Measurements from ENCODE around the gene RNF43. TPM values are rescaled to one million over a fixed set of nuclear protein-coding genes. Genes with fewer than 3 reads are reported as not detected.

The RNF43 gene
- 1 to 10 TPM in 1 of 2 experiments, under 1 TPM in 1; 0.69 to 1.9 TPM for total RNA-seq
- 2.0 TPM for polyA plus RNA-seq (2013, experiment 1 of 2)
- 3.2 TPM for polyA plus RNA-seq (2013, experiment 2 of 2)
- 0 to 1.6 (median 0.56) reads per million in 172 experiments for total RNA-seq

DNA sequence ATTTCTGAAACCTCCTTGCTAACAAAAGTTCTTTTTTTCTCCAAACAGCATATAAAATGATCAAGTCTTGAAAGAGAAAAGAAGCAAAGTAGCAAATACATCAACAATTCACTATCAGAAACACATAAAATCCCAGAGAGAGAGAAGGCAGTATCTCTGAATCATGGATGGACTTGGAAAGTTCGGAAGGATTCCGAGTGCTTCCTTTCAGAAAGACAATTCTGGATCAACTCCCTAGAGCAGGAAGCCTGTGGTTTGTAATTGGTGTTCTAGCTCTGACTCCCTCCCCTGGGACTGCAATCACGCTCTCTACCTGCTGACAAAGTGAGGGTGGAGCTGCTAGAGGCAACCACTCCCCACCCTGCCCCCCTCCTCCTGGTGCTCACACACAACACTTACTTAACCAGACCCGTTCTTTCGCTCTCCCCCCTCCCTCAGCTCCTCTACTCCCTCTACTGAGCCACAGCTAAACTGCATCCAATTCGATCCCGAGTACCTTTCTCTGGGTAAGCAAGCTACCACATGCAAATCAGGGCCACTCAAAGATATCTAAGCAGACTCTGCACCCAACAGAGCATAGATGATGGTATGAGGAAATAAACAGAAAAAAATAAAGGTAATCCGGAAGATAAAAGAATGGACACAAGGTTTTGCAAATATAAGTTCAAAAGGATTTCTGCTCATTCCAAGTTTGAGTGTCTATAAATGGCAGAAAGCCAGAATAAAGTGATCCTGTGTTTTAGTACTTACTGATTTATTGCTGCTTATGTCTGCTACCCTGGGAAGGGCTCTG is at the start of gene RNF43:
Gene RNF43, minus strand, starts transcription at position 235 of the 793 bp plus-strand sequence. CDS start 1,957 bp downstream, outside the sequence.
- no peak within 1 kb of the TSS for H3K4me3 Mint-ChIP-seq
- TF ChIP-seq, protein P1, sequence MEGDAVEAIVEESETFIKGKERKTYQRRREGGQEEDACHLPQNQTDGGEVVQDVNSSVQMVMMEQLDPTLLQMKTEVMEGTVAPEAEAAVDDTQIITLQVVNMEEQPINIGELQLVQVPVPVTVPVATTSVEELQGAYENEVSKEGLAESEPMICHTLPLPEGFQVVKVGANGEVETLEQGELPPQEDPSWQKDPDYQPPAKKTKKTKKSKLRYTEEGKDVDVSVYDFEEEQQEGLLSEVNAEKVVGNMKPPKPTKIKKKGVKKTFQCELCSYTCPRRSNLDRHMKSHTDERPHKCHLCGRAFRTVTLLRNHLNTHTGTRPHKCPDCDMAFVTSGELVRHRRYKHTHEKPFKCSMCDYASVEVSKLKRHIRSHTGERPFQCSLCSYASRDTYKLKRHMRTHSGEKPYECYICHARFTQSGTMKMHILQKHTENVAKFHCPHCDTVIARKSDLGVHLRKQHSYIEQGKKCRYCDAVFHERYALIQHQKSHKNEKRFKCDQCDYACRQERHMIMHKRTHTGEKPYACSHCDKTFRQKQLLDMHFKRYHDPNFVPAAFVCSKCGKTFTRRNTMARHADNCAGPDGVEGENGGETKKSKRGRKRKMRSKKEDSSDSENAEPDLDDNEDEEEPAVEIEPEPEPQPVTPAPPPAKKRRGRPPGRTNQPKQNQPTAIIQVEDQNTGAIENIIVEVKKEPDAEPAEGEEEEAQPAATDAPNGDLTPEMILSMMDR (IDR thresholded peaks at IDR 0.05): peak; percentile 72
- no peaks in the 10 kb centered on the region for H3K9me3 Mint-ChIP-seq
- Histone ChIP-seq H3K27me3 (ENCODE audit: control insufficient read depth in 1 of 2, insufficient read depth in 2 of 2, low read length in 2 of 2) (no peaks in the 10 kb centered on the region), H3K36me3 (ENCODE audit: insufficient read depth, low read length) (no peaks in the 10 kb centered on the region), H3K4me3 (ENCODE audit: low read length) (no peak within 1 kb of the TSS), H3K9me3 (ENCODE audit: control insufficient read depth in 1 of 2, insufficient read depth in 1 of 2, low read length in 2 of 2) (no peaks in the 10 kb centered on the region), H3K4me1 (ENCODE audit: insufficient read depth, low read length) (peaks cover 7% of the 10 kb centered on the region), H3K27ac (ENCODE audit: low read depth in 1 of 2, low read length in 2 of 2) (no peak within 1 kb of the TSS)
- H3K36me3 Mint-ChIP-seq (ENCODE audit: low read depth): no peaks in the 10 kb centered on the region
- H3K4me1 Mint-ChIP-seq (ENCODE audit: low read depth): peaks cover 15% of the 10 kb centered on the region
- ChIA-PET CTCF (interaction anchor here (0.5 to 3.3 kb wide), 28 partner anchors 9 to 247 kb away, joined by 3 to 39 read pairs (median 4); partner anchors contain the start of genes MKS1, SUPT4H1 and TSPOAP1), POLR2A (interaction anchor here (0.9 to 2.0 kb wide), 19 partner anchors 8 to 410 kb away, joined by 3 to 51 read pairs (median 5); partner anchors contain the start of genes HSF5, SRSF1, SUPT4H1 and TSPOAP1)
- H3K27ac Mint-ChIP-seq: peak within 1 kb of the TSS; percentile 8
- no peaks in the 10 kb centered on the region for H3K27me3 Mint-ChIP-seq
- ATAC-seq (ENCODE audit: poor library complexity) (peak; percentile 100), DNase-seq (peak; percentile 75 to 96 (median 86))
- intact Hi-C loops (cut with DNase I, micrococcal nuclease): loop anchor here (1.0 to 5.0 kb wide), 5 partner anchors 65 to 587 kb away; partner anchors contain the start of gene SUPT4H1 (in 2 of the 2)

DNA sequence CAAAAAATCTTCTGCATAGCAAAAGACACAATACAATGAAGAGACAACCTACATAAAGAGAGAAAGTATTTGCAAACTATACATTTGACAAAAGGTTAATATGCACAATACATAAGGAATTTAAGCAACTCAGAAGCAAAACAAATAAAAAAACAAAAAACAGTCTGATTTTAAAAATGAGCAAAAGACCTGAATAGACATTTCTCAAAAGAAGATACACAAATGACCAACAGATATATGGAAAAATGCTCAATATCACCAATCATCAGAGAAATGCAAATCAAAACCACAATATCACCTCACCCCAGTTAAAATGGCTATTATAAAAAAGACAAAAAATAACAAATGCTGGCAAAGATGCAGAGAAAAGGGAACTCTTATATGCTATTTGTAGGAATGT is 38.2 kb upstream of the RNF43 start:
- H3K27me3 ChIP-seq (ENCODE audit: control insufficient read depth in 1 of 2, insufficient read depth in 2 of 2, low read length in 2 of 2): no peaks in the 10 kb centered on the region
- Mint-ChIP-seq H3K27ac (no peak overlapping the region), H3K4me3 (no peak overlapping the region), H3K9me3 (no peaks in the 10 kb centered on the region), H3K27me3 (no peaks in the 10 kb centered on the region), H3K4me1 (ENCODE audit: low read depth) (no peaks in the 10 kb centered on the region), H3K36me3 (ENCODE audit: low read depth) (peaks cover 37% of the 10 kb centered on the region)
- CTCF ChIA-PET: no interaction called here
- H3K4me3 ChIP-seq (ENCODE audit: low read length): no peak overlapping the region
- ATAC-seq (ENCODE audit: poor library complexity) (no peak), DNase-seq (no peak)
- no peak overlapping the region for H3K27ac ChIP-seq (ENCODE audit: low read depth in 1 of 2, low read length in 2 of 2)
- no peaks in the 10 kb centered on the region for H3K4me1 ChIP-seq (ENCODE audit: insufficient read depth, low read length)
- intact Hi-C loops (cut with DNase I, micrococcal nuclease): no loop called here
- POLR2A ChIA-PET: no interaction called here
- no peaks in the 10 kb centered on the region for H3K36me3 ChIP-seq (ENCODE audit: insufficient read depth, low read length)
- TF ChIP-seq, protein P1 (IDR thresholded peaks at IDR 0.05): no peak
- no peaks in the 10 kb centered on the region for H3K9me3 ChIP-seq (ENCODE audit: control insufficient read depth in 1 of 2, insufficient read depth in 1 of 2, low read length in 2 of 2)

DNA sequence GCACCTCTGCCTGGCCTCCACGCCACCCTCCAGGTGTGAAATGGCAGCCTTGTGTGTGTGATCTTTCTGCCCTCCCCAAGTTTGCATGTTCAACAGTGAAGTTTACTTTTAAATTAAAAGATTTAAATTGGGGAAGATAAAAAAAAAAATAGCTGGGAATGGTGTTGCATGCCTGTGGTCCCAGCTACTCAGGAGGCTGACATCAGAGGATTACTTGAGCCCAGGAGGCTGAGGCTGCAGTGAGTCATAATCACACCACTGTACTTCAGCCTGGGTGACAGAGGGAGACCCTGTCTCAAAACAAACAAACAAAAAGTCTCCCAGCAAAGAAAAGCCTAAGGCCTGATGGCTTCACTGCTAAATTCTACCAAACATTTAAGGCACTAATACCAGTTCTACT is 35.4 kb upstream of the RNF43 start:
- no peak overlapping the region for H3K4me3 Mint-ChIP-seq
- H3K4me3 ChIP-seq (ENCODE audit: low read length): no peak overlapping the region
- no peaks in the 10 kb centered on the region for H3K9me3 ChIP-seq (ENCODE audit: control insufficient read depth in 1 of 2, insufficient read depth in 1 of 2, low read length in 2 of 2)
- TF ChIP-seq, protein P1 (IDR thresholded peaks at IDR 0.05): no peak
- no peaks in the 10 kb centered on the region for H3K9me3 Mint-ChIP-seq
- H3K36me3 Mint-ChIP-seq (ENCODE audit: low read depth): peaks cover 38% of the 10 kb centered on the region
- DNase-seq (no peak), ATAC-seq (ENCODE audit: poor library complexity) (no peak)
- no peaks in the 10 kb centered on the region for H3K27me3 ChIP-seq (ENCODE audit: control insufficient read depth in 1 of 2, insufficient read depth in 2 of 2, low read length in 2 of 2)
- no peak overlapping the region for H3K27ac ChIP-seq (ENCODE audit: low read depth in 1 of 2, low read length in 2 of 2)
- H3K27ac Mint-ChIP-seq: no peak overlapping the region
- no peaks in the 10 kb centered on the region for H3K4me1 ChIP-seq (ENCODE audit: insufficient read depth, low read length)
- no peaks in the 10 kb centered on the region for H3K36me3 ChIP-seq (ENCODE audit: insufficient read depth, low read length)
- intact Hi-C loops (cut with DNase I, micrococcal nuclease): no loop called here
- POLR2A ChIA-PET: no interaction called here
- no peaks in the 10 kb centered on the region for H3K4me1 Mint-ChIP-seq (ENCODE audit: low read depth)
- CTCF ChIA-PET: interaction anchor here (0.6 kb wide), 1 partner anchor 331 kb away, joined by 3 read pairs; no protein-coding TSS in a partner anchor
- H3K27me3 Mint-ChIP-seq: no peaks in the 10 kb centered on the region

Data from CD4-positive, alpha-beta T cell (primary cell).